ENCODE data around the gene HMGB1.

Gene HMGB1

DNA sequence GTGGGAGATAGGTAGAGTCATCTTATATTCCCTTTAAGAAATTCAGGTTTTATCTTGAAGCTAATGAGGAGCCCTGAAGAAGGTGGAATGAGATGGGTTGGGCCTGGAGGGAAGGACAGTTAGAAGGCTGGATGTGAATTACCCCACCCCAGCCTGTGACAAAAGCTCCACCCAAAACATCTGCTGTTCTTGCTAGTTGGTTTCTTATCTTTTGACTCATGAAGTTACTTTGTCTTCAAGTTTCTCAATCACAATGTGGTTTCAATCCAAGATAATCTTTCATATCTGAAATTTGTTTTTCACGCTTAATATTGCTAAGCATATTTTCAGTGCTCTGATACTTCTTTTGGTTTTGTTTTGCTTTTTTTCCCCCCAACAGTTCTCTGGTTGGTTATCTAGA is 38.3 kb upstream of the HMGB1 start:
- Histone ChIP-seq H3K4me1 (ENCODE audit: insufficient read depth, poor library complexity, severe bottlenecking) (no peaks in the 10 kb centered on the region), H3K36me3 (ENCODE audit: low read depth) (no peaks in the 10 kb centered on the region), H3K4me3 (ENCODE audit: severe bottlenecking) (no peak overlapping the region), H3K27me3 (ENCODE audit: insufficient read depth, poor library complexity, severe bottlenecking) (no peaks in the 10 kb centered on the region), H3K27ac (ENCODE audit: poor library complexity, severe bottlenecking) (no peak overlapping the region), H3K9me3 (ENCODE audit: severe bottlenecking) (no peaks in the 10 kb centered on the region)
- DNase-seq (ENCODE audit: low spot score) (no peak), ATAC-seq (ENCODE audit: low read depth) (no peak)
- TF ChIP-seq, protein P1, sequence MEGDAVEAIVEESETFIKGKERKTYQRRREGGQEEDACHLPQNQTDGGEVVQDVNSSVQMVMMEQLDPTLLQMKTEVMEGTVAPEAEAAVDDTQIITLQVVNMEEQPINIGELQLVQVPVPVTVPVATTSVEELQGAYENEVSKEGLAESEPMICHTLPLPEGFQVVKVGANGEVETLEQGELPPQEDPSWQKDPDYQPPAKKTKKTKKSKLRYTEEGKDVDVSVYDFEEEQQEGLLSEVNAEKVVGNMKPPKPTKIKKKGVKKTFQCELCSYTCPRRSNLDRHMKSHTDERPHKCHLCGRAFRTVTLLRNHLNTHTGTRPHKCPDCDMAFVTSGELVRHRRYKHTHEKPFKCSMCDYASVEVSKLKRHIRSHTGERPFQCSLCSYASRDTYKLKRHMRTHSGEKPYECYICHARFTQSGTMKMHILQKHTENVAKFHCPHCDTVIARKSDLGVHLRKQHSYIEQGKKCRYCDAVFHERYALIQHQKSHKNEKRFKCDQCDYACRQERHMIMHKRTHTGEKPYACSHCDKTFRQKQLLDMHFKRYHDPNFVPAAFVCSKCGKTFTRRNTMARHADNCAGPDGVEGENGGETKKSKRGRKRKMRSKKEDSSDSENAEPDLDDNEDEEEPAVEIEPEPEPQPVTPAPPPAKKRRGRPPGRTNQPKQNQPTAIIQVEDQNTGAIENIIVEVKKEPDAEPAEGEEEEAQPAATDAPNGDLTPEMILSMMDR (IDR thresholded peaks at IDR 0.05; ENCODE audit: poor library complexity, severe bottlenecking) = no peak

DNA sequence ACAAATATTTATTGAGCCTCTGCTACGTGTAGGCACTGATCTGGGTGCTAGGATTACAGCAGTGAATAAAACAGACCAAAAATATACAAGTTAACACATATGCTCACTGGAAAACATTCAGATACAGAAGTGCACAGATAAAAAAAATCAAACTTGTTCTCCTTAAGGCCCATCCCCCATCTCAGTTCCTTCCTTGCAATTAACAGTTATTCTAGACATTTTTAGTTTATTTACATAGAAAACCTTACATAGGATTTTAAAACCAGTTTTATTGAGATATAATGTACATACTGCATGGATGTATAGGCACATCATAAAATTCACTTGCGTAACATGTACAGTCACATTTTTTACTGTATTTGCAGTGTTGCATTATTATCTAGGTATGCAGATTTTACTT is 36.5 kb upstream of the HMGB1 start:
- Histone ChIP-seq H3K27ac (ENCODE audit: poor library complexity, severe bottlenecking) (no peak overlapping the region), H3K27me3 (ENCODE audit: insufficient read depth, poor library complexity, severe bottlenecking) (no peaks in the 10 kb centered on the region), H3K9me3 (ENCODE audit: severe bottlenecking) (no peaks in the 10 kb centered on the region), H3K4me3 (ENCODE audit: severe bottlenecking) (no peak overlapping the region), H3K36me3 (ENCODE audit: low read depth) (no peaks in the 10 kb centered on the region), H3K4me1 (ENCODE audit: insufficient read depth, poor library complexity, severe bottlenecking) (no peaks in the 10 kb centered on the region)
- ATAC-seq (ENCODE audit: low read depth) = no peak
- no peak for DNase-seq (ENCODE audit: low spot score)
- TF ChIP-seq, protein P1 (IDR thresholded peaks at IDR 0.05; ENCODE audit: poor library complexity, severe bottlenecking) = no peak

GRCh38 chr13:30499338-30499737 is 33.6 kb upstream of the HMGB1 start:
- ATAC-seq (ENCODE audit: low read depth) (no peak), DNase-seq (ENCODE audit: low spot score) (no peak)
- no peaks in the 10 kb centered on the region for H3K9me3 ChIP-seq (ENCODE audit: severe bottlenecking)
- H3K36me3 ChIP-seq (ENCODE audit: low read depth) = no peaks in the 10 kb centered on the region
- no peak overlapping the region for H3K27ac ChIP-seq (ENCODE audit: poor library complexity, severe bottlenecking)
- H3K4me1 ChIP-seq (ENCODE audit: insufficient read depth, poor library complexity, severe bottlenecking) = no peaks in the 10 kb centered on the region
- H3K4me3 ChIP-seq (ENCODE audit: severe bottlenecking) = no peak overlapping the region
- TF ChIP-seq, protein P1 (IDR thresholded peaks at IDR 0.05; ENCODE audit: poor library complexity, severe bottlenecking) = no peak
- H3K27me3 ChIP-seq (ENCODE audit: insufficient read depth, poor library complexity, severe bottlenecking) = no peaks in the 10 kb centered on the region

- ATAC-seq (ENCODE audit: low read depth) (no peak), DNase-seq (ENCODE audit: low spot score) (no peak)
- no peaks in the 10 kb centered on the region for H3K9me3 ChIP-seq (ENCODE audit: severe bottlenecking)
- H3K27me3 ChIP-seq (ENCODE audit: insufficient read depth, poor library complexity, severe bottlenecking) = no peaks in the 10 kb centered on the region
- H3K4me1 ChIP-seq (ENCODE audit: insufficient read depth, poor library complexity, severe bottlenecking) = no peaks in the 10 kb centered on the region
- H3K4me3 ChIP-seq (ENCODE audit: severe bottlenecking) = no peak overlapping the region
- no peaks in the 10 kb centered on the region for H3K36me3 ChIP-seq (ENCODE audit: low read depth)
- no peak overlapping the region for H3K27ac ChIP-seq (ENCODE audit: poor library complexity, severe bottlenecking)
- TF ChIP-seq, protein P1 (IDR thresholded peaks at IDR 0.05; ENCODE audit: poor library complexity, severe bottlenecking) = no peak
These were observed 30.4 kb upstream of the HMGB1 start for GRCh38 chr13:30496147-30496546.

- Histone ChIP-seq H3K4me3 (ENCODE audit: severe bottlenecking) (no peak overlapping the region), H3K36me3 (ENCODE audit: low read depth) (no peaks in the 10 kb centered on the region), H3K9me3 (ENCODE audit: severe bottlenecking) (no peaks in the 10 kb centered on the region), H3K27me3 (ENCODE audit: insufficient read depth, poor library complexity, severe bottlenecking) (no peaks in the 10 kb centered on the region), H3K4me1 (ENCODE audit: insufficient read depth, poor library complexity, severe bottlenecking) (no peaks in the 10 kb centered on the region), H3K27ac (ENCODE audit: poor library complexity, severe bottlenecking) (no peak overlapping the region)
- TF ChIP-seq, protein P1 (IDR thresholded peaks at IDR 0.05; ENCODE audit: poor library complexity, severe bottlenecking) = no peak
- ATAC-seq (ENCODE audit: low read depth) (no peak), DNase-seq (ENCODE audit: low spot score) (no peak)
These were observed 30.0 kb upstream of the HMGB1 start for GRCh38 chr13:30495746-30496145.
